GM12891 (cell line): ENCODE data around the gene MYO1C.

ENCODE experiments used
- PAX5 ChIP-seq: IDR thresholded peaks from 2 replicates; pipeline ENCODE4 v1.6.1; 2011; ENCODE audit warnings: low read length, moderate library complexity, mild to moderate bottlenecking; ENCODE audit not compliant: insufficient read depth, severe bottlenecking
- POLR2A ChIP-seq: IDR thresholded peaks from 2 replicates; pipeline ENCODE4 v1.6.1; 2011; ENCODE audit warnings: low read depth, low read length, control low read depth
- POLR2AphosphoS5 ChIP-seq: IDR thresholded peaks from 2 replicates; pipeline ENCODE4 v1.6.1; 2011; ENCODE audit warnings: low read depth, low read length, control low read depth
- POU2F2 ChIP-seq: IDR thresholded peaks from 2 replicates; pipeline ENCODE4 v1.6.1; 2011; ENCODE audit warnings: low read depth, mild to moderate bottlenecking, control low read depth, low read length, moderate library complexity
- SPI1 ChIP-seq: IDR thresholded peaks from 2 replicates; pipeline ENCODE4 v1.6.1; 2011; ENCODE audit warnings: low read depth, low read length, control low read depth
- TAF1 ChIP-seq: IDR thresholded peaks from 2 replicates; pipeline ENCODE4 v1.6.1; 2011; ENCODE audit warnings: low read depth, low read length, control low read depth

GRCh38 chr17:1469231-1469852, 23.1 kb downstream of the MYO1C start:
- TF ChIP-seq POLR2AphosphoS5 (no peak), POLR2A (no peak), TAF1 (no peak), SPI1 (no peak), POU2F2 (no peak), PAX5 (no peak)
